Stimulated activated CD4-positive, alpha-beta T cell treated with anti-CD3 and anti-CD28 coated beads, TNF-alpha, amount 100 ng/mL, for 4 hours (primary cell): ENCODE data around the gene OSGIN1.

Experiments used
- DNase-seq, 3 experiments: peaks; one replicate each; pipeline ENCODE4 v3.0.0-alpha.2; 2020; ENCODE audit warnings: low read depth in 3 of 3

The OSGIN1 gene

DNA sequence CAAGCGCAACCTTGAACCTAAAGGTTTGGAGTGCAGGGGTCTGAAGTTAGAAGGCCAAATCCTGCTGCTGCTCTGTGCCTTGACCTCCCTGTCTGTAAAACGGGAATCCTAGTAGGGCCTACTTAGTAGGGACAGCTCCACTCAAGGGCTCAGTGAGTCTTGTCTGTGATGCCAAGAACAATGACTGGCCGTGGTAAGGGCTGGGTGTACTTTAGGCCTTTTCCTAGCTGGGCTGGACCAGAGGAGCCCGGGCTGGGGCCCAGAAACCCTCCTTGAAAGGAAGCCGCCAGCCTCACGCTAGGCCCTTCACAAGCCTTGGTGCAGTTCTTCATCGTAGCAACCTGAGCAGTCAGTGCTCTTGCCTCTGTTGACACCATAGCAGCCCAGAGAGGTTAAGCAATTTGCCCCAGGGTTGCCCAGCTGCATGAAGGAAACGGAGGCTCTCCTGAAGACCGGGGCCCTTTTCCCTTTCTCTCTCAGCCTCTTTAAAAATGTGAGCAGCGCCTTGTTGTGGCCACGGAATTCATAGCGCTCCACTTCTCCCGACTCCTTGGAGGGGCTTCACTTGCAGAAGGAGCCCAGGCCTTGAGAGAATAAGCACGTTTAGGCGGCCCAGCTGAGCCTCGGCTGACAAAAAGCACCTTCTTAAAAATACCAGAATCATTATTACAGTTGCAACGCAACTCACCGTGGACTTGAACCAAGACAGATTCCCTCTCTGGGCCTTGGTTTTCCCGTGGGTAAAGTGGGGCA lies 19.4 kb downstream of the OSGIN1 start:
- DNase-seq = no peak

DNA sequence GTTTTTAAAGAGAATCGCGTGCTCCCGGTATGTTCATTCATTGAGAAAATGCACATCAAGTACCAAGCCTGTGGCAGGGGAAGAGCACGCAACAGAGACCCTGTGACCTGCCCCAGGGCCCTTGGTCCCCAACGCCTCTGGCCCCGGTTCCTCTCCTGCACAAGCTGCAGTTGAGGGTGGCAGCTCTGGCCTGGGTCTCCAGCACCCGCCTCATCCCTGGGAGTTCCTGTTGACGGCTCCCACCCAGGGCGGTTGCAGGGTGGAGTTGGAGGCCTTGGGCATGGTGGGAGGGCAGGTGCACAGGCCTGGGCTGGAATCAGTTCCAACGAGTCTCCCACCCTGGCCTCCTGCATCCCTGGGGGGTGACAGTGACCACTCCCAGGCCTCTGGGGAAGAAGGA lies 20.0 kb downstream of the OSGIN1 start:
- no peak for DNase-seq

GRCh38 chr16:83973581-83974385 lies 20.7 kb downstream of the OSGIN1 start:
- DNase-seq = no peak

DNA sequence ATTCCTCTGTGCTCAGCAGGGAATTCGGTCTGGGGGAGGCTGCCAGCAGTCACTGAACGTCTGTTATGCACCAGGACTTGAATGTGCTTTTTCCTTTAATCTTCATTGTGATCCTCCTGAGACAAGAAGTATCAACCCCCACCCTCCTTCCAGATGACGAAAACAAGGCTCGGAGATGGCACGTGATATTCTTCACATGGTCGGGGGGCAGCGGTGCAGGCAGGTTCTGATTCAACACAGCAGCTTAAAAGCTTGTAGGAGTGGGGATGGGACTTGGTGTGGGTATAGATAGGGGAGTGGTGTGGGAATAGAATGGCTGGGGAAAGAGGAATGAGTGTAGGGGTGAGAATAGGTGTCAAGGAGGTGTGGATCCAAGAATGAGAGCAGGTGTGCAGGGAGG lies 21.4 kb downstream of the OSGIN1 start:
- DNase-seq = no peak

DNA sequence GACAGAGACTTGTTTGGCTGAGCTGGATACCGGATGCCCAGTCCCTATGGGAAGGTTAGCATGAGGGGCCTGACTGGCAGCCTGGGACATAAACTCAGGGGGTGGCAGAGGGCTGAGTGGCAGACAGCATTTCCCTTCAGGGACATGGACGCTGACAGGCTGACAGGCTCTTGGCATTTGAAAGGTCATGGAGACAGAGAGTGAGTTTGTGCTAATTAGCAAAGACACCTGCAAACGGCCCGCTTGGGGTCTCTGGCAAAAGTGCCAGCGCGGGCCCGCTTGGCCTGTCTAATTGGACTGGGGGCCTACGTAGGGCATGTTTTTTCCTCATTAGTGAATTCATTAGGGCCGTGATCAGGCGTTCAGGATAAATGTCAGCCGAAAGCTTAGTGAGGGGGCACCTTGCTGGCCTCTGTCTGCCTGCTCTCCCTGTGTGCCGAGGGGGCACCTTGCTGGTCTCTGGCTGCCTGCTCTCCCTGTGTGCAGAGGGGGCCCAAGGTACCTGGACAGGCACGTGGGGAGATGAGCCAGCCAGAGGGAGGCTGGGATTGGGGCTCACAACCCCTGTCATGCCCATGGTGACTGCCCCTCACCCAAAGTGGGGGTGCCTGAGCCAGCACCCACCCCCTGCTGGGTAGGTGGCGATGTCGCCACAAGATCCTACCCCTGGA lies 22.7 kb downstream of the OSGIN1 start:
- DNase-seq = no peak

- DNase-seq = no peak
These were observed 24.2 kb downstream of the OSGIN1 start for GRCh38 chr16:83977056-83977815.

DNA sequence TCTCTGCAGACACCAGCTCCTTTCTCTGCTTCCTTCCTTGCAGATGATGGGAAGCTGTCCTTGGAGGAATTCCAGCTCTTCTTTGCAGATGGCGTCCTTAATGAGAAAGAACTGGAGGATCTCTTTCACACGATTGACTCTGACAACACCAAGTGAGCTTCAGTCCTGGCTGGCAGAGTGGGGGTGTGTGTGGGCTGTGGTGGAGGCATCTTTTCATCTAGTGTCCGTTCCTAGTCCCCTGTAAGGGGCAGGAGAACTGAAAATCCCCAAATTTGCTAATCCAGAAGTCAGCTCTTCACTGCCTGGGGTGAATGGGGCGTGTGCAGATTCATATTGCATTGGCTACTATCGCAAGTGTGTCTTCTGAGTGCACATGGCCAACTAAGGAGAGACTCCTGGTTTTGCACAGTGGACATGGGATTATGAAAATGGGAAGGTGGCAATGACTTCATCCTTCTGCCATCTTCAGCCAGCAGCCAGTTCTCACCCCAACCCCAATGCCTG lies 25.4 kb downstream of the OSGIN1 start:
- no peak for DNase-seq

DNA sequence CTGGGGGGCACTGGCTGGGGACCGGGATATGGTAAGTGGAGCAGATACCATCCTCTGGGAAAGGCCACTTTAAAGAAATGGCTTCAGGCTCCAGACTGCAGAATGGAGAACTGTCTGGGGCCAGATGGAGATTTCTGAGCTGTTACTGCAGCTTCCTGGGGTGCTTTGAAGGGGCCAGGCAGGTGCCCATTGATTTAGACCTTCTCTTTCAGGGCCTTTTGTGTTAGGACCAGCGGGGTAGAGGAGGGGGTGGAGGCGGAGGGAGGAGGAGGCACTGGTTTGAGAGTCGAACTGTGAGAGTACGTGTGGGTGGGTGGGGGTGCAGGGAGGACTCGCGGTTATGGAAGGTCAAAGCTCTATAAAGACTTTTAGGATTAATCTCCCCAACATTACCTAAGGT lies 26.4 kb downstream of the OSGIN1 start:
- no peak for DNase-seq

DNA sequence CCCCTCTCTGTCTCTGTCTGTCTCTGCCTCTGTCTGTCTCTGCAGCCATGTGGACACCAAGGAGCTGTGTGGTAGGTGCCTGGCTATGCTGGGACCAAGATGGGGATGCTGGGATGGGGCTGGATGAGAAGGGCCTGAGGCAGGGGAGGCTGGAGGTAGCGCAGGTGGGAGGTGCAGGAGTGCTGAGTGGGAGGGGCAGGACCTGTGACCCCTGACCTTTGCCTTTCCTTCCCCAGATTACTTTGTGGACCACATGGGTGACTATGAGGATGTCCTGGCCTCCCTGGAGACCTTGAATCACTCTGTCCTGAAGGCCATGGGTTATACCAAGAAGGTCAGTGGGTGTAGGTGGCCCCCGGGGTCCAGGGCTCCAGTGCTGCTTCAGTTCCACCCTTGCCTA lies 27.8 kb downstream of the OSGIN1 start:
- DNase-seq = no peak

GRCh38 chr16:83981799-83982198 lies 28.8 kb downstream of the OSGIN1 start:
- no peak for DNase-seq

DNA sequence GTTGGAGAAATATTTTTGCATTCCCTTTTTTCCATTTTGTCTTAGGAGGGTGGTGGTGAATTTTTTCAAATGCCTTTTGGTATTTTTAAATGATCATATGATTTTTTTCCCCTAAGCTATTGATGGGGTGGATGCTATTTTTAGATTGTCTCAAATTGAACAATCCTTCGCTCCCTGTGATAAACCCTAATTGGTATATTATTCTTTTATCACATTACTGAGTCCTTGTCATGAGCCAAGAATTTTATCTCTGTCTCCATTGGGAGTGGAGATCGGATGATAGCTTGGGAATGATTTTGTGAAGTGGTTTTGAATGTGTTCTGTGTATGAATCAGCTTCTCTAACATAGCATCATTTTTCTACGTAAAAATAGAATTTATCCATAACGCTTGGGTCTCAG lies 30.5 kb downstream of the OSGIN1 start:
- no peak for DNase-seq

GRCh38 chr16:83989300-83989699 lies 36.3 kb downstream of the OSGIN1 start:
- no peak for DNase-seq

DNA sequence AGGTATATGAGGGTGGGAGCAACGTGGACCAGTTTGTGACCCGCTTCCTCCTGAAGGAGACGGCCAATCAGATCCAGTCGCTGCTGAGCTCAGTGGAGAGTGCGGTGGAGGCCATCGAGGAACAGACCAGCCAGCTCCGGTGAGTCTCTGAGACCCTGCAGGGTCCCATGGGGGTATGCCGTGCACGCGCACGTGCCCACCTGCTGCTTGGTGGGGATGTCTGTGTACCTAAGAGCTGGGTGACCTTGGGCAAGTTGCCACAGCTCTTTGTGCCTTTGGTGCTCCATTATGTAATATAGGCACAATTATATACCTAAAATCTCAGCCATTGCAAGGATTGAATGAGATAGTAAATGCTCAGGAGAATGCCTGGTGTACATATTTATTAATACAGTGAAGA lies 37.5 kb downstream of the OSGIN1 start:
- no peak for DNase-seq

GRCh38 chr16:83992624-83993023 lies 39.6 kb downstream of the OSGIN1 start:
- no peak for DNase-seq

DNA sequence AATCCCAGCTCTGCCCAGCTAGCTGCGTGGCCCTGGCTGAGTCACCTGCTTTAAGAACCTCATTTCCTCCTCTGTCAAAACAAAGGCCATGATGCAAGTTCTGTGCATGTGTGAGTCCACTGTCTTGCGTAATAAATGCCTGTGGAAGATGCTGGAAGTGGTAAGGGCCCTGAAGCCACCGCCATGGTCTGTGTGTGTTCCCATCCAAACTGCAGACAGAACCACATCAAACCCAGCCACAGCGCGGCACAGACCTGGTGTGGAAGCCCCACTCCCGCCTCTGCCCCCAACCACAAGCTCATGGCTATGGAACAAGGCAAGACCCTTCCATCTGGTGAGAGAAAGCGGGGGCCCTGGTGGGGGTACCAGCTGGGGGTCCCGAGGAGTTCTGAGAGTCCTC lies 41.0 kb downstream of the OSGIN1 start:
- no peak for DNase-seq

GRCh38 chr16:83994703-83995102 lies 41.7 kb downstream of the OSGIN1 start:
- DNase-seq = no peak

DNA sequence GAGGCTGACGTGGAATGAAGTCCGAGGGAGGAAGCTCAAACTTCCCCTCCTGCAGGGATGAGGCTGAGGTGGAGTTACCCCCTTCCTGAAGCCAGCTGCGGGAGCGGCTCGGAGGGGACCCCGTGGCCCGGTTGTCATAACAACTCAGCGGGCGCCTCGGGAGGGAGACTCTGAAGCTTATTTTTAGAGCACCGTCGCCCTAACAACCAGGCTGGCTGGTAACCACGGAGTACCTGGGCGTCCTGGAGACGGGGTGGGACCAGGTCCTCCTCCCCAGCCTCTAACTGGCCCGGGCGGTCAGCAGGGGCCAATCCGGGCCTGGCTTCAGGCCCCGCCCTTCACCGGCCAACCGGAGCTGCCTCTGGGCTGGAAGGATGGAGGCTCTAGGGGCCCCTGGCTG lies 42.7 kb downstream of the OSGIN1 start:
- DNase-seq = no peak

GRCh38 chr16:83996481-83997252 lies 43.6 kb downstream of the OSGIN1 start:
- DNase-seq = no peak

- DNase-seq = no peak
These were observed 45.1 kb downstream of the OSGIN1 start for GRCh38 chr16:83998091-83998490.

DNA sequence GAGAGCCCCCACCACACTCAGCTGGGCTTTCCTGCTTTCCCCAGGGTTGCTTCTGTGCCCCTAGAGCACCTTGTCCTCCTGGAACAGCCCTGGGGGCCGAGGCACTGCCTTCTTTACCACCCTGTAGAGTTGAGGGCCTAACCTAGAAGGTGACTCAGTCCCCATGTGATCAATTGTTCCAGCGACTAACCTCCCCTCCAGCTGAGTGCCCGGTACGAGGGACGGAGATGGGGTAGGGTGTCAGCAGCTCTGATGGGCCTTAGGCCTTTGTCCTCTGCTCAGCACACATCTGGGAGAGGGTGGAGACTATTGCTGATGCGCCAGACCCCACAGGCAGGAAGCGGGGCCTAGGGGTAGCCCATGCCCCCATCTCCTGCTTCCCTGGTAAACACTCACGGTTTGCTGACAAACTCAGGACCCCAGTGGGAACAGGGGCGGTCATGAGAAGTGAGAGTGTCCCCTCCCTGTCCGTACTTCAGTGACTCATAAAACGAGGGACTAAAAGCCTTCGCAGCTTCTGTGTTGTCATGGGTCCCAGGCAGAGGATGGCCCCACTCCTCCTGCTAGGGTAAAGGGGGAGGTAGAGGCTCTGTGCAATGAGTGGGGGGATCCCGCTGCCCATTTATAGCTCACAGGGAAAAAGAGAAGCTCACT lies 48.1 kb downstream of the OSGIN1 start:
- DNase-seq = no peak

- DNase-seq = no peak
These were observed 48.7 kb downstream of the OSGIN1 start for GRCh38 chr16:84001726-84002125.
